Body of pancreas (tissue), 4 donors: ENCODE measurements around the gene TMC1. TPM values are rescaled to one million over a fixed set of nuclear protein-coding genes. Genes with fewer than 3 reads are reported as not detected.
A peak's percentile ranks its signal among the peaks of the same experiment; 100 is the strongest.

ENCODE experiments used
- ATAC-seq: fragments of 150-250 bp; one replicate; pipeline ENCODE4 v1.9.1; 2016
- DNase-seq, 4 donors: peaks; one replicate each; pipeline ENCODE4 v3.0.0-alpha.2; 2019
- H3K27ac ChIP-seq, 4 donors: fragments of 200-600 bp; sonication (generic); 1 replicate in 3 of 4; 2 replicates in 1 of 4; pipeline versions ENCODE4 v1.5.1 to v1.6.1; 2016 to 2019; ENCODE audit warnings: mild to moderate bottlenecking in 1 of 4, mixed read lengths in 1 of 4, moderate library complexity in 1 of 4
- H3K27me3 ChIP-seq, 2 donors: fragments of 200-600 bp; sonication (generic); one replicate each; pipeline ENCODE4 v1.6.0; 2016; ENCODE audit warnings: mild to moderate bottlenecking in 1 of 2
- H3K36me3 ChIP-seq, 2 donors: fragments of 200-600 bp; sonication (generic); replicated peaks in 1 of 2; 2 replicates each; pipeline ENCODE4 v1.5.1; 2016; ENCODE audit warnings: low read depth in 2 of 2; ENCODE audit not compliant: insufficient read depth in 1 of 2
- H3K4me1 ChIP-seq: fragments of 200-600 bp; sonication (generic); one replicate; pipeline ENCODE4 v1.6.0; 2016
- H3K4me3 ChIP-seq, 2 donors: fragments of 200-600 bp; sonication (generic); 1 replicate in 1 of 2; 2 replicates in 1 of 2; pipeline ENCODE4 v1.5.1; 2016 to 2019
- H3K9me3 ChIP-seq, 3 donors: fragments of 200-600 bp; sonication (generic); 1 replicate in 2 of 3; 2 replicates in 1 of 3; pipeline ENCODE4 v1.5.1; 2016
- POLR2A ChIP-seq, 3 donors: fragments of 450-650 bp; IDR thresholded peaks; one replicate each; pipeline ENCODE4 v1.6.1; 2016; ENCODE audit warnings: antibody characterized with exemption in 3 of 3, mild to moderate bottlenecking in 2 of 3
- WGBS, 2 donors: methylation state at CpG; one replicate each; pipeline ENCODE4 v1.1.5; 2017; 5-methylcytosine and 5-hydroxymethylcytosine counted together
- intact Hi-C: fragments of 100-400 bp; cut with DNase I; formaldehyde crosslinking; loops from one replicate; pipeline ENCODE4 v1.15.1; 2023
- total RNA-seq, 2 donors: library from RNA; depleted of rRNA; stranded (reverse); fragments of >200 nt; gene quantifications; one replicate each; pipeline ENCODE4 v1.1.0, GENCODE V29; 2016
- TF ChIP-seq, protein P1 (sequence below), 7 experiments: fragments of 450-650 bp in 4 of 7; fragments of 200-600 bp in 3 of 7; sonication (generic) in 3 of 7; IDR thresholded peaks; one replicate each; pipeline ENCODE4 v1.5.1; 2016 to 2019; ENCODE audit warnings: antibody characterized with exemption in 7 of 7

Gene TMC1
- total RNA-seq, 2 donors from 2014 or later, result not detected

DNA sequence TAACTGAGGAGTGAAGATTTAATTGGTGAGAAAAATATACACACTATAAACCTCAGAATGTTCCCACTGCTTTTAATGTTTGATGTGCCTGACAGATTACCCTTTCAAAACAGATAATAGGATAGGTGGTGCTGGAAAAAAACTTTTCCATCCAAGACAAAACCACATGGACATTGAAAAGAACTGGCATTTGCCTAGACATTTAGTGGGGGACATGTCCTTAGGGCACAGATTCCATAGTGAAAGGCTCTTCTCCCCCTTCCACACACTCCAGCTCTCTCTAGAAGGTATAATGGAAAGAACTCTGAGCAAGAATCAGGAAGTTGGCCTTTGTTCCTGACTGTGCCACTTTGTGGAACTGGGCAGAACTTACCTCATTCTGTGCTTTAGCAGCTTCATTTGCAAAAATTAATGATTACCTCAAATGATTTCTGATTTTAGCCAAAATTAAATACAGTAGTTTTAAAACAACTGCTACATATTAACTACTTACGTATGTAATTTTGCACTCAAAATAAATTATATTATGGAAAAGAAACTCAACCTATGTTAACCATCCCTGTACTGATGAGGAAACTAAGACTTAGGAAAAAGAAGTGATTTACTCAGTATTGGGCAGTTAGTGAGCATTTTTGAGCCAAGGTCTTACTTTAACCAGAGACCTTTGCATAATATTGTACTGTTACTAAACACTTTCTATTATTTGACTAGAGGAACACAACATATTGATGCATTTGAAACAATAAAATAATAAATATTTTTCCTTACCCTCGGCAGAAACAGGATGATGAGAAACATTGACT, 43.3 kb downstream of the TMC1 start:
- ATAC-seq, result no peak
- H3K27ac ChIP-seq, result peak overlapping the region in 1 of 4 donors; percentile 46
- intact Hi-C loops, result no loop called here

DNA sequence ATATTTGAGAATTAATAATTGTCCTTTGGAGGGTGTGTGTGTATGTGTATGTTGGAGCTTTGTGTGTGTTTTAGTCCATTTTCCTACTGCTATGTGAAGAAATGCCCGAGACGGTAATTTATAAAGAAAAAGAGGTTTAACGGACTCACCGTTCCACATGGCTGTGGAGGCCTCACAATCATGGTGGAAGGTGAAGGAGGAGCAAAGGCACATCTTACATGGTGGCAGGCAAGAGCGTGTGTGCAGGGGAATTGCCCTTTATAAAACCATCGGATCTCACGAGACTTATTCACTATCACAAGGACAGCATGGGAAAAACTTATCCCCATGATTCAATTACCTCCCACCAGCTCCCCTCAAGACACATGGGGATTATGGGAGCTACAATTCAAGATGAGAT, 44.1 kb downstream of the TMC1 start:
- no peaks in the 10 kb centered on the region for H3K9me3 ChIP-seq
- peaks cover 6% of the 10 kb centered on the region for H3K4me1 ChIP-seq
- no peaks in the 10 kb centered on the region for H3K27me3 ChIP-seq
- no peak for DNase-seq
- 92 to 96% methylated on average over 7 of the region's 7 CpGs for WGBS, 2 donors
- H3K4me3 ChIP-seq, result no peak overlapping the region
- no peak overlapping the region for H3K27ac ChIP-seq
- no peak for TF ChIP-seq POLR2A (IDR thresholded peaks at IDR 0.05)
- TF ChIP-seq, protein P1, sequence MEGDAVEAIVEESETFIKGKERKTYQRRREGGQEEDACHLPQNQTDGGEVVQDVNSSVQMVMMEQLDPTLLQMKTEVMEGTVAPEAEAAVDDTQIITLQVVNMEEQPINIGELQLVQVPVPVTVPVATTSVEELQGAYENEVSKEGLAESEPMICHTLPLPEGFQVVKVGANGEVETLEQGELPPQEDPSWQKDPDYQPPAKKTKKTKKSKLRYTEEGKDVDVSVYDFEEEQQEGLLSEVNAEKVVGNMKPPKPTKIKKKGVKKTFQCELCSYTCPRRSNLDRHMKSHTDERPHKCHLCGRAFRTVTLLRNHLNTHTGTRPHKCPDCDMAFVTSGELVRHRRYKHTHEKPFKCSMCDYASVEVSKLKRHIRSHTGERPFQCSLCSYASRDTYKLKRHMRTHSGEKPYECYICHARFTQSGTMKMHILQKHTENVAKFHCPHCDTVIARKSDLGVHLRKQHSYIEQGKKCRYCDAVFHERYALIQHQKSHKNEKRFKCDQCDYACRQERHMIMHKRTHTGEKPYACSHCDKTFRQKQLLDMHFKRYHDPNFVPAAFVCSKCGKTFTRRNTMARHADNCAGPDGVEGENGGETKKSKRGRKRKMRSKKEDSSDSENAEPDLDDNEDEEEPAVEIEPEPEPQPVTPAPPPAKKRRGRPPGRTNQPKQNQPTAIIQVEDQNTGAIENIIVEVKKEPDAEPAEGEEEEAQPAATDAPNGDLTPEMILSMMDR (IDR thresholded peaks at IDR 0.05), result no peak
- H3K36me3 ChIP-seq, result no peaks in the 10 kb centered on the region
- ATAC-seq, result no peak
- intact Hi-C loops, result no loop called here

More for the DNA sequence above, 43.3 kb downstream of the TMC1 start:
- no peak for DNase-seq
- no peaks in the 10 kb centered on the region for H3K27me3 ChIP-seq
- no peaks in the 10 kb centered on the region for H3K36me3 ChIP-seq
- no peak overlapping the region for H3K4me3 ChIP-seq
- no peaks in the 10 kb centered on the region for H3K9me3 ChIP-seq
- 65 to 70% methylated on average over 2 of the region's 2 CpGs for WGBS, 2 donors
- no peak for TF ChIP-seq POLR2A (IDR thresholded peaks at IDR 0.05)
- TF ChIP-seq, protein P1 (IDR thresholded peaks at IDR 0.05), result no peak
- peaks cover 6% of the 10 kb centered on the region for H3K4me1 ChIP-seq

DNA sequence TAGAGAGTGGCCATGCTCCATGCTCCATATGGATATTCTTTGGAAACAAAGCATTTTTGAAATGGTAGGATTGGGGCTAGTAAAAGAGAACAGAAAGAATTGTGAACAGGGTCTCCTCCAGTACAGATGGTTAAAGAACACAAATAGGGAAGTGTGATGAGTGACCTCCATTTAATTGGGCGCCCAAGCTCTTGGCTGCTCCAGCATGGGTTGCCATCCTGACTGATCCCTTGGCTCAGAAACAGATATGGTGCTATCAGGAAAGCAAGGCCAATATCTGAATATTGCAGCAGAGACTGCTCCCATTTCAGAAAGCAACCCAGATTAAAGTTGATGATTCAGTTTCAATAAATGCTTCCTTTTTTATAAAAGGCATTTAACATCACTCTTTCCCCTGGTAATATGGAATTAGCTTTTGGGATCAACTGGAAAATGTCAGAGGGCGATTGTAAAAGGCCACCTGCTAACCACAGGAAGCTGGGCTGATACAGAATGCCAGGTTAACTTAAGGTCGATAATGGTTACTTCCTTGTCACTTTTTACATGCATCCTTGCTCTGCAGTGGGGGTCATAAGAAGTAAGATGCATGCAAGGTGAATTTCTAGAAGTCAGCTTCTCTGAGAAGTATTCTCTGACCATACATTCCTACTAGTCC, 52.9 kb downstream of the TMC1 start:
- Histone ChIP-seq H3K9me3 (no peaks in the 10 kb centered on the region), H3K36me3 (no peaks in the 10 kb centered on the region), H3K4me3 (no peak overlapping the region), H3K27ac (no peak overlapping the region), H3K27me3 (no peaks in the 10 kb centered on the region), H3K4me1 (peaks cover 10% of the 10 kb centered on the region)
- TF ChIP-seq POLR2A (IDR thresholded peaks at IDR 0.05), result no peak
- TF ChIP-seq, protein P1 (IDR thresholded peaks at IDR 0.05), result no peak
- intact Hi-C loops, result no loop called here
- DNase-seq (no peak), ATAC-seq (no peak)
- 68 to 74% methylated on average over 3 of the region's 3 CpGs for WGBS, 2 donors

DNA sequence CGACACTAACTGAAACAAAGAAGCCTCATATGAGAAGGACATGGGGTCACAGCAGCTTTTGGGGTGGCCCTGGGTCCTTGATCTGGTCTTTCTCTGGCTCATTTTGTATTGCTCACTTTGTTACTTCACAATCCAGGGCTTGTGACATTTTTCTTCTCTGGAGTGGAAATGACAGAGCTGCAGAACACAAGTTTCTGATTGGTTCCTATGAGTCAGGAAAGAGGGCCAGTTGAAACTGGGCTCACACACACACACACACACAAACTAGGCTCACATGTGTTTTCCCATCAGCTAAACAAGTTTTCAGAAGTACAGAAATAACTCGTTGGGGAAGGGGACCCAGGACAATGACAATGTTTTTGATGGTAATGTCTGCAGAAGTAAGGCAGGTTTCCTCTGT, 54.3 kb downstream of the TMC1 start:
- intact Hi-C loops, result no loop called here
- ATAC-seq (no peak), DNase-seq (no peak)
- Histone ChIP-seq H3K4me3 (no peak overlapping the region), H3K27me3 (no peaks in the 10 kb centered on the region), H3K9me3 (no peaks in the 10 kb centered on the region), H3K36me3 (no peaks in the 10 kb centered on the region), H3K4me1 (peaks cover 10% of the 10 kb centered on the region), H3K27ac (no peak overlapping the region)
- 60 to 75% methylated on average over 2 of the region's 2 CpGs for WGBS, 2 donors
- TF ChIP-seq POLR2A (IDR thresholded peaks at IDR 0.05), result no peak

DNA sequence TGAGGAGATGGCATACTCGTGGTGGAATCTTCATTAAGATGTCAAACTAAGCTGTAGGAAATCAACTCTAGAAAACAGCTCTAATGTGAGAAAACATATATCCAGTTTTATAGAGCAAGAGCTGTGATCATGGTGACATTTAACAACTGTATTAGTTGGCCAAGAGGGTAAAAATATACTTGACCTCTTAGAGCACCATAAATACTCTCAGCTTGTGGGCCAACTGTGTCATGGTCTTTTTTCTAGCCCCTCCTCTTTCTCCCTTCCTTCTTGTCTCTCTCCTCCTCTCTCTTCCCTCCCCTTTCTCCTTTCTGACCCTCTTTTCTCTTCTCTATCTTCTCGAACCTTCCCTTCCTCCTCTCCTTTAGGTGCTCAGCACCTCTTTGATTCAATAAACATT, 54.7 kb downstream of the TMC1 start:
- no peak overlapping the region for H3K27ac ChIP-seq
- H3K4me1 ChIP-seq, result peaks cover 10% of the 10 kb centered on the region
- WGBS, 2 donors, result 78 to 84% methylated on average over 2 of the region's 2 CpGs
- H3K9me3 ChIP-seq, result no peaks in the 10 kb centered on the region
- H3K36me3 ChIP-seq, result no peaks in the 10 kb centered on the region
- DNase-seq, result no peak
- no peak for TF ChIP-seq POLR2A (IDR thresholded peaks at IDR 0.05)
- TF ChIP-seq, protein P1 (IDR thresholded peaks at IDR 0.05), result no peak
- H3K27me3 ChIP-seq, result no peaks in the 10 kb centered on the region
- H3K4me3 ChIP-seq, result no peak overlapping the region
- intact Hi-C loops, result no loop called here
- no peak for ATAC-seq
